GM18511 (cell line): ENCODE data around the gene EMC8.
"Not testable (repeated sequence)": the region's sequence is repeated elsewhere in the genome, so short reads cannot be mapped to it uniquely, and the experiment has no call there.

ENCODE experiments used
- ATAC-seq: cut with Tn5 transposase; IDR thresholded peaks from one replicate; pipeline ENCODE4 v1.9.1; 2021; ENCODE audit warnings: mild to moderate bottlenecking, moderate library complexity; ENCODE audit not compliant: unreplicated experiment

The EMC8 gene

DNA sequence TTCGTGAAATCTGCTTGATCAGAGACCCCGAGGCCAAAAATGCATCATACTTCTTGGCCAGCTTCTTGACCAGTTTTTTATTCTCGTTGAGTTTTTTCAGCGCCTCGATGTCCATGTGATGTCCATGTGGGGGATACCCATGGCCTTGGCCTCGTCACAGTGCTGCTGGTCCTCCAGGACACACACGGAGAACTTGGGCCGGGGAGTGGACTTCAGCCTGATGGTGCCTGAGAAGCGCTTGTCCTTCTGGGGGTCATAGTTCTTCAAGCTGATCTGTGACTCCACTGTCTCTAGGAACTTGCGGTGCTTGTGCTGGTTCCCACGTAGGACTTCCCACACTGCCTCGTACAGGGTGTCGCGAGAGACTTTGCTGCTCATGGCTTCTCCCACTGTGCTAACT lies 16.8 kb upstream of the EMC8 start:
- ATAC-seq = no peak

DNA sequence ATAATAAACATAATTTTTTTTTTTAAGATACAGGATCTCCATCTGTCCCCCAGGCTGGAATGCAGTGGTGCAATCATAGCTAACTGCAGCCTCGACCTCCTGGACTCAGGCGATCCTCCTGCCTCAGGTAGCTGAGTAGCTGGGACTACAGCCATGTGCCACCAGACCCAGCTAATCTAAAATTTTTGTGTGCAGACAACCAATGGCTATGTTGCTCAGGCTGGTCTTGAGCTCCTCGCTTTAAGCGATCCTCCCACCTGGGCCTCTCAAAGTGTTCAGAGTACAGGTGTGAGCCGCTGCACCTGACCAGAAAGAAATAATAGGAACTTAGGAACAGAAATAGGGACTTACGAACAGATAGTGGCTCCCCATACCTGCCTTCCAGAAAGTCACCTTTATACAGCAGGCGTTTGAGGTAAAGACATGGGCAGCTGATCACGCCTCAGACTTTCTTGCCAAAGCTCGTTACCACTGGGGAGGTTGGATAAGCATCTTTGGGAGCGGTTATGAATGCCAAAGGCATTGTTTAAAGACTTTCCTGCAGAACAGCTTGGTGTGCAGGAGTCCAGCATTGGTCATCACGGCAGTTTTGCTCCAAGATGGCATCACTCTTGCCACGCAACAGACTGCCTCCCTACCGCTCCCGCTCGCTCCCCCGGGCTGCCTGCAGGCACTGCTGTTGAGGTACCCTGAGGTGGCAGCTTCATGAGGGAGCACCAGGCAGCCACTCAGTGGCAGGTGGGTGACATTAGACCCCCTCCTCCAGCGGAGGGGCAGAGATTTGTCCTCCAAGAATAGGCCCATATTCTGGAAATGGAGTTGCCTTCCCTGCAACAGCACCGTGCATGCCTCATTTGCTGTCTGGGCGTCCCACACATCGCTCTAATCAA lies 13.7 kb upstream of the EMC8 start:
- ATAC-seq = no peak

DNA sequence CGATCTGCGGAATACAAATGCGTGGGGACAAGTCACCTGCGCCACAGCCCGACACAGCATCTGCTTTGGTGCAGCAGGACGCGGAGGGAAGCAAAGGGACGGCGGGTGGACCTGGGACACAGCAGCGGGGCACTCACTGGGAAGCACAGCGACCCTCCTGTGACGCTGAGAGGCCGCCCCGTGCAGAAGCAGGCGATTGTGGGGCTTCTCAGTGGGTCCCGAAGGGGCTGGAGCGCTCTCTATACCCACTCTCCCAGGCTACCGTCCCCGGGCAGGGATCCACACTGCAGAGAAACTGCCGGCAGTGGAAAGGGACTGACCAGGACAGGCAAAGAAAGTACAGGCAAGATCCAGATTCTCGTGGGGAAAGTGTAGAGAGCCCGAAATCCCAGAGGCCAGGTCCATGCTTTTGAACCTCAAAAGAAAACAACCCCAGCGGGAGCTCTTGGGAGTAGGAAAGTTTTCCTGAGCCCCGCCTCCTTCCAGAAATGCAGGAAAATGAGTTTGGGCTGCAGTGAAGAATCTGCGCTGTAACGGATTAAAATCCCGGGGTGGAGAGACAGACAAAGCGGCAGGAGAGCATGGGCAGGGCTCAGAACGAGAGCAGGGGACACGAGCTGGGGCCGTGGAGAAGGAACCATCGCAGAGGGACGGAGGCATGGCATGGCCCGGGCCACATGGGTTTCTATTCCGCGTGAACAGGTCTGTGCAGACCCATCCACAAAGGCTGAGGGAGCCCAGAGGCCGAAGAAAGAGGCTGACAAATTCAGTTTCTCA lies 12.9 kb upstream of the EMC8 start:
- ATAC-seq = no peak

DNA sequence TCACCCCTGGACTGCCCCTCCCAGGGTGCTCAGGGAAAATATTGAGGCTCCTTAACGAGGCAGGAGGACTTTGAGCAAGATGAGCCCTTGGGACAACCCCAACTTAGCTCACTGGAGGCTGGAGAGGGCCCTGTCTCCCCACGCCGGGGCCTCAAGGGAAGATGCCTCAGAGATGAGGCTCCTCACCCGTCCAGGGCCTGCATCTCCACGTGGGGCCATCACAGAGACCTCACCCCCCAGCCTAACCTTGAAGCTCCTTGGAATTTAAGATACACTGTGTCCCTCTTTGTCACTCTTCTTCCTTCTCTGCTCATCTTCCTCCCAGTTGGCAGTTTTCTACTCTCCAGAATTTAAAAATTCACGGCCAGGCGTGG lies 11.4 kb upstream of the EMC8 start:
- ATAC-seq = no peak

DNA sequence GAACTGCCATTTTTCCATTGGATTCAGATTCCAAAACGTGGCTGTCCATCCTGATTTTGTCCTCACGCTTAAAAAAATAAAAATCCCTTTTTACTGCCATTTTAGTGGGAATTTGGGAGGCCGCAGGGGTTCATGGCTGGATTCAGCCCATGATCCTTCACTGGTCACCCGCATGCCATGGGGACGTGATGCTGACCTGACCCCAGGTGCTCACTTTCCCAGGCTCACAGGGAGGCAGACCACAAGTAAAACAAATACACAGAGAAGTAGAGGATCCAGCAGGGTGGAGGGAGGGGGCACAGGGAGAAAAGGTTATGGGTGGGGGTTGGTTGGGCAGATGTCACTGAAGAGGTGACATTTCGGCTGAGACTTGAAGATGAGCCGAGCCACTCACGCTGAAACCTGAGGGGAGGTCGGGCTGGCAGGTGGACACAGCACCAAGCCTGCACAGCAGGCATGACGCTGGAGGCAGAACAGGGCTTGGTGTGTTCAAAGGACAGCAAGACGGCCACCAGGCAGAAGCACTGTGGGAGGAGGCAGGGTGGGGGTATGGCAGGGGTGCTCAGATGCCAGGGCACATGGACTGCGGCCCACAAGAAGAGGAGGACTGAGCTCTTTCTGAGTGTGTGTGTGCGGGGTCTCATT lies 10.9 kb upstream of the EMC8 start:
- ATAC-seq = no peak

DNA sequence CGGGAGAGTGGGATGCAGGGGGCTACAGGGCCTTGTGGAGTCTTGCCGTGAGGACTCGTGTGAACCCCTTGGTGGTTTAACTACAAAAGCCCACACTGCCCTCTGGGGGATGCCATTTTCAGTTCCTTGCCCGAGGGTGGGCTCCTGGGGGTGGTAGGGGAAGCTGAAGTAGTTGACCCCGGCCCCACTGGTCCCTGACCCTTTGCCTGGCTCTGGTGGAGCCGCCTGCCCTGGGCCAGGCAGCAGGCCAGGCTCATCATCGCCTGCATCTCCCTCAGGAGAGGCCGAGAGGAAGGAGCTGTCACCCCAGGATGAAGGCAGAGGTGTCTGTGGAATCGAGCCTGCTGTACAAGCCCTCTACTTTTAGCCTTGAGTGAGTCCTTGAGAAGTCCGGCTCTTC lies 10.3 kb upstream of the EMC8 start:
- ATAC-seq = no peak

DNA sequence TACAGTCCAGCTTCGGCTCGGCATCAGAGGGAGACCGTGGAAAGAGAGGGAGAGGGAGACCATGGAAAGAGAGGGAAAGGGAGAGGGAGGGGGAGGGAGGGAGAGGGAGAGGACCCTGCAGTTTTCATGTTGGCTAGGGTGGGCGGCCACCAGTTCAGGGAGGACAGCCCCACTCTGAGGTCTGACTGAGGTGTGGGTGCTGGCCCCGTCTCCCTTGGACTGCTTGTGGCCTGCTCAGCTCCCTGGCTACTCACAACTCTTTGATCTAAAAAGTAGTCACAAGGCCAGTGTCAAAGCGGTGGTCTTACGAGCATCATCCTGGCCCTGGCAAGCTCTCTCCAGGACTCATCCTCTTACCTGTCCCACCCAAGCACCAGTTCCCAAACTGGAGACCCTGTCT lies 9.6 kb upstream of the EMC8 start:
- no peak for ATAC-seq

DNA sequence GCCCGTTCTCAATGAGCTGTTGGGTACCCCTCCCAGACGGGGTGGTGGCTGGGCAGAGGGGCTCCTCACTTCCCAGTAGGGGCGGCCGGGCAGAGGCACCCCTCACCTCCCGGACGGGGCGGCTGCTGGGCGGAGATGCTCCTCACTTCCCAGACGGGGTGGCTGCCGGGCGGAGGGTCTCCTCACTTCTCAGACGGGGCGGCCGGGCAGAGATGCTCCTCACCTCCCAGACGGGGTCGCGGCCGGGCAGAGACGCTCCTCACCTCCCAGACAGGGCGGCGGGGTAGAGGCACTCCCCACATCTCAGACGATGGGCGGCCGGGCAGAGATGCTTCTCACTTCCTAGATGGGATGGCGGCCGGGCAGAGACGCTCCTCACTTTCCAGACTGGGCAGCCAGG lies 8.8 kb upstream of the EMC8 start:
- not testable (repeated sequence) for ATAC-seq

GRCh38 chr16:85807340-85807739 lies 8.0 kb upstream of the EMC8 start:
- not testable (repeated sequence) for ATAC-seq

DNA sequence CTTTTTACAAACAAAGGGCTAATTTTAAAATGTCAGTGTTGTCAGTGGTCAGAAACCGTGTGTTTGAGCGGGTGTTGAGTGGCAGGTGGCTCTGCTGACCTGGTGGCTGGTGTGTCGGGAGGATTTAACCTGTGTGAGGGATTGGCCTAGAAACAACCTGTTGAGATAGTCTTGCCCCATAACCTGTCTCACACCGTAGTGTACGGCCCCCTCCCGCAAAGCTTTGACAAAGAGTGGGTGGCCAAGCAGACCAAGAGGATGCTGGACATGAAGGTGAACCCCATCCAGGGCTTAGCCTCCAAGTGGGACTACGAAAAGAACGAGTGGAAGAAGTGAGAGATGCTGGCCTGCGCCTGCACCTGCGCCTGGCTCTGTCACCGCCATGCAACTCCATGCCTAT lies 7.2 kb upstream of the EMC8 start:
- no peak for ATAC-seq

DNA sequence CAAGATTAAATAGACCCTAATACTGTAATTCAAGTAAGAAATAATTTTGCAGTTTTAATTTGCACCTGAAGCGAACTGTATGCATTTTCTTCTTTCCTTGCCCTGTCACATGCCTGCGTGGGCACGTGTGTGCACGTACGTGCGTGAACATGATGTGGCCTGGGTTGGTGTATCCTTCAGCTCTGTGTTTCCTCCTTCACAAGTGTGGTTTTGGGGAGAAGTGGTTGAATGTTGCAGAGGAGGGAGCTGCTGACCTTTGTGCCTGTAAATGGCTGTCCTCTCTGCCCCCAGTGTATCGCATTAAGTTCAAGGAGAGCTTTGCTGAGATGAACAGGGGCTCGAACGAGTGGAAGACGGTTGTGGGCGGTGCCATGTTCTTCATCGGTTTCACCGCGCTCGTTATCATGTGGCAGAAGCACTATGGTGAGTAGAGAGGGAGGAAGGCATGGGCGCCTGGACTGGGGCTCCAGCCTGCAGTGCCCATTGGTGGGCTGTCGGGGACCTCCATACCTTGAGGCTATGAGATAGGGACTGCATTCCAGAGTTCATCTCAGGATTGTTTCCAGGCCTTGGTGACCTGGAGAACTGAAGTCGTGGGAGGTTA lies 6.2 kb upstream of the EMC8 start:
- ATAC-seq = no peak

- no peak for ATAC-seq
Measured at GRCh38 chr16:85803570-85803969, 4.2 kb upstream of the EMC8 start.

DNA sequence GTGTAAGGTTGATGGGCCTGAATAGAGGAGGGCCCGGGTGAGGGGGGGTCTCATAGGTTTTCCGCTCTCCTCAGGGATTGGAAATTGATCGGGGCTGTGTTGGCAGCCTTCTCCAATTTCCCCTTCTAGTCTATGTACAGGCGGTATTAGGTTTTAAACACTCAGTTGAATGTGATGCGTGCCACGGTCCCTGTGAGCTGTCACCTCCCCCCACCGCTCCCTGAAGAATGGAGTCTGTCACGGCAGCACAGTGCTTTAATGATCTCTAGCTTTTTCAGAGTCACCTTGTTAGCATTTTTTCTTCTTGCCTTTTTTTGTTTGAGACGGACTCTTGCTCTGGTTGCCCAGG lies 951 bp upstream of the EMC8 start:
- peak; percentile 8 for ATAC-seq

GRCh38 chr16:85798901-85799496 lies 345 bp downstream of the EMC8 start:
- peak; percentile 25 for ATAC-seq

GRCh38 chr16:85798283-85798776 lies 1.0 kb downstream of the EMC8 start:
- no peak for ATAC-seq

- no peak for ATAC-seq
Measured at GRCh38 chr16:85796599-85796998, 2.7 kb downstream of the EMC8 start.

DNA sequence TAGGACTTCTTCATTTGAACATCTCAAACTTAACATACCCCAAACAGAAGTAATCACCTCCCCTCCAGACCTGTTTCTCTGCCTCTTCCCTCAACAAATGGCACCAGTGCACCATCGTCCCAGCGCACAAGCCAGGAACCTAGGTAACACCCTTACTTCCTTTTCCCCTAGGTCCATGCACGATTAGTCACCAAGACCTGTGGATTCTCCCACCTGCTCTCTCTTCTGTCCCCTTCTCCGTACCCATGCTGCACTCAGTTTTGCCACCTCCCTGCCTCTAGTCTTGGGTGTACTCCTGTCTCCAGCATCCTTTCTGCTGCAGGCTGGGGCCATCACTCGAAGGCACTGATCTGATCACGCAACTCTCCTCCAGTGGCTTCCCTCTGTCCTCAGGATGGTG lies 3.2 kb downstream of the EMC8 start:
- no peak for ATAC-seq

DNA sequence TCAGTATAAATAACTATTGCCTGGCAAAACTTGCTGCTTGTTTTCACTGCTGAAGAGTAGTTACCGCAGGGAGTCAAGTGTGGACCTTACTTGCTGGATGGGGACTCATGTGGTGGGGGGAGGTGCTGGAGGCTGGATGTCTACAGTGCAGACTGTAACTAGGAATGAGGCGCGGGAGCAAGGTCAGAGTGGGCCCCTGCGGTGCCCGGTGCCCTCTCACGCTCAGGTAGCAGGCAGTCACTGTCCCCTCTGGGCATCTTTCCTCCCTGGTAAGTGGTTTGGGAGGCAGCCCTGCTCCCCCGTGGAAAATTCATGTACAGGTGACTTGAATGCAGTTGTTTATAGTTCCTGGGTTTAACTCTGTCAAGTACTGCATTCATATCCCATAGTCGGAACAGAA lies 4.6 kb downstream of the EMC8 start:
- ATAC-seq = no peak

DNA sequence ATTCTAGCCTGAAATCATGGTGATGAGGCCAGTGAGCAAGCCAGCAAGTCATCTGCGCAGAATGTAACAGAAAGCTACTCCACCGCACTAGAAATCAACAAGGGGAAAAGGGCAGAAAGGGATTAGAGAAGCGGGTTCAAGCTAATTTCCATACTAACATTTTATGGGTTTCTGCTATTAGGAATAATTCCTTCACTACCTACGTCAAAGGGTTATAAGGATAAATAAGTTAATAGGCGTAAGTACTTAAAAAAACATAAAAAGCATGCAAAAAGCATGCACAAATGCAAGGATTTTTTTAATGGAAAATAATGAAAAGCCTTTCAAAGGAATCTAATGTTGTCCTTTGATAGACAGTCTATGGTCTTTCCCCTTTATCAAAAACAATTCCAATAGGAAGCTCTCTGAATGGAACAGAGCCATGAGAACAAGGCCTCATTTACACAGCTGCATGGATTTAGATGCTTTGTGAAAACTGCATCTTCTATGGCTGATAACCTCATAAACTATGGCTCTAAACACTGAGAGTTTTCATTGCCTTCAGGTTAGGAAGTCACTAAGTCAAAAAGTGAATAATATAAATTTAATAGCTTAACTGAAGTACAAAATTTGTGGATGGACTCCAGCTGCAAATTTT lies 5.6 kb downstream of the EMC8 start:
- ATAC-seq = no peak

DNA sequence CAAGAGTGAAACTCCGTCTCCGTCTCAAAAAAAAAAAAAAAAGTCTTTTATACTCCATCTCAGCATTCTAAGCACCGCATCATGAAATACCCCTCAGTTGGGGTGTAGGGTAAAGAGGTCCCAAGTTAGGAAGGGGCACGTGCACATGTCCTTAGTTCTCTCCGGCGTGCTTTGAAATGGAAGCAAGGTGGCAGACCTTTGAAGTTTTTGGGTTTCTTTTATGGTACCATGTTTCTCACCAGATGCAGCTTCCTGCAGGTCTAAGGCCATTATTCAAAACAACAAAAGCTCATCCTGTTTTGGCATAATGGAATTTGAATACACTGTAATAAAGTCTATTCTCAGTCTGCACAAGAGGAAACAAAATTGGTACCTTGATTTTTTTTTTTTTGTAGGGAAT lies 9.6 kb downstream of the EMC8 start:
- ATAC-seq = no peak
